ENCODE measurements around the gene MYLK4. TPM values are rescaled to one million over a fixed set of nuclear protein-coding genes. Genes with fewer than 3 reads are reported as not detected.

MYLK4 gene
- total and polyA plus RNA-seq, 2 of the 13 experiments (the other 11 are each of a cell fraction or from before 2014, with no cell fraction given) = 0.26 to 0.29 TPM

DNA sequence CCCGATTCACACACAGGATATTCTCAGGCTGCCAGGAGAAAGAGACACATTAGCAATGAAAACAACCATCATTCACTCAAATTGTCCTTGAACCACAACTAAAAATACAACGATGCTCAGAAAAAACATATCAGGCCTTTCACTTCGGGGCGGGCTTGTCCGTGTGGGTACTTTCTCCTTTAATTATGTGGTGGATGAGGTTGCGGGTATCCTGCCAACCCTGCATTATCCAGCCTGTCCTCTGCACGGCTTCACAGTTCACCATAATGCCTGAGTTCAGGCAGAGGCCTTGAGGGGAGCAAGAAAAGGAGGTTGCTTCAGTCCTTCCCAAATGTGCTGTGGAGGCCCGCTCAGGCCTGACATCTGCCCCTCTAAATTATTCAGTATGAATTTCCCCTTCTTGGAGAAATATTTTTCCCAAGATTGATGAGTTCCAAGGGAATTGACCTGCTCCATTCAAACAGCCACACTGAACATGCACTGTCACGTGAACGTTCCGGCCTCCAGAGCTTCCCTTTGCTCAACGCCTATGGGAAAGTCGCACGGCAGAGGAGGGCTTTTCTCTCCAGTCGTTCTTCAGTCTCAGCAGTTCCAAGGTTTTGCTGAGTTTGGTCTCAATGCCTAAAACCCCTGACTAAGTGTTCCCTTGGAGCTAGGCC lies 70.3 kb downstream of the MYLK4 start:
- H3K4me3 ChIP-seq (replicated peaks in 1 of 3; ENCODE audit: insufficient read depth in 1 of 3, low read depth in 2 of 3, low read length in 3 of 3) = no peak overlapping the region
- no peaks in the 10 kb centered on the region for H3K79me2 ChIP-seq (ENCODE audit: insufficient read depth, low read length)
- TF ChIP-seq GATAD2A (CRISPR knock-in tag; IDR thresholded peaks at IDR 0.05) (peak; percentile 21; the same call in 1 of the 2 replicates), BCL6 (CRISPR knock-in tag; IDR thresholded peaks at IDR 0.05) (no peak)
- POLR2A ChIA-PET = no interaction called here
- no peak overlapping the region for H2AFZ ChIP-seq (ENCODE audit: low read length)
- intact Hi-C loops (cut with micrococcal nuclease; ENCODE audit: unreplicated experiment) = no loop called here
- 62% methylated on average over 15 of the region's 15 CpGs for WGBS (ENCODE audit: low lambda C conversion rate)
- no peaks in the 10 kb centered on the region; a peak in 1 of 5 replicates for H3K27me3 ChIP-seq (ENCODE audit: control insufficient read depth in 1 of 2, insufficient read depth in 2 of 2, low read length in 2 of 2)
- peaks cover 16% of the 10 kb centered on the region for H3K4me1 ChIP-seq (ENCODE audit: insufficient read depth, low read length)
- FAIRE-seq (no peak), DNase-seq (ENCODE audit: low spot score) (no peak), ATAC-seq (peak; percentile 57)
- no peaks in the 10 kb centered on the region for H3K36me3 ChIP-seq (replicated peaks in 1 of 2; ENCODE audit: control insufficient read depth in 1 of 2, insufficient read depth in 2 of 2, low read length in 2 of 2)
- no peak overlapping the region for H3K27ac ChIP-seq (ENCODE audit: extremely low read length, insufficient read depth, low read length)
- BruUV-seq (replicated peaks) = no TSS peak
- H3K9ac ChIP-seq (ENCODE audit: insufficient read depth, low read depth, low read length) = no peak overlapping the region
- H3K9me3 ChIP-seq (ENCODE audit: low read length) = no peaks in the 10 kb centered on the region
- H3K4me2 ChIP-seq (ENCODE audit: low read depth, low read length) = no peak overlapping the region
- no peaks in the 10 kb centered on the region for H4K20me1 ChIP-seq (ENCODE audit: insufficient read depth, low read length)
- in situ Hi-C loops (cut with HindIII; ENCODE audit: extremely low pct_ligation_motif_present, low pct_unique_long_range_greater_than_20kb) = no loop called here
- CTCF ChIA-PET (ENCODE audit: low intra/inter-chr PET ratio, low total read pairs) = no interaction called here

- Histone ChIP-seq H3K9ac (ENCODE audit: insufficient read depth, low read depth, low read length) (no peak overlapping the region), H3K27me3 (ENCODE audit: control insufficient read depth in 1 of 2, insufficient read depth in 2 of 2, low read length in 2 of 2) (no peaks in the 10 kb centered on the region; a peak in 1 of 5 replicates), H2AFZ (ENCODE audit: low read length) (no peak overlapping the region), H3K79me2 (ENCODE audit: insufficient read depth, low read length) (no peaks in the 10 kb centered on the region), H3K9me3 (ENCODE audit: low read length) (no peaks in the 10 kb centered on the region), H3K4me3 (replicated peaks in 1 of 3; ENCODE audit: insufficient read depth in 1 of 3, low read depth in 2 of 3, low read length in 3 of 3) (no peak overlapping the region), H3K27ac (ENCODE audit: extremely low read length, insufficient read depth, low read length) (no peak overlapping the region), H3K4me1 (ENCODE audit: insufficient read depth, low read length) (no peaks in the 10 kb centered on the region; the same call in 1 of the 2 replicates), H3K4me2 (ENCODE audit: low read depth, low read length) (no peak overlapping the region), H3K36me3 (replicated peaks in 1 of 2; ENCODE audit: control insufficient read depth in 1 of 2, insufficient read depth in 2 of 2, low read length in 2 of 2) (no peaks in the 10 kb centered on the region), H4K20me1 (ENCODE audit: insufficient read depth, low read length) (no peaks in the 10 kb centered on the region)
- WGBS (ENCODE audit: low lambda C conversion rate) = 54% methylated on average over 4 of the region's 4 CpGs
- FAIRE-seq = no peak
- DNase-seq (ENCODE audit: low spot score) = no peak
- no TSS peak for BruUV-seq (replicated peaks)
- ChIA-PET CTCF (ENCODE audit: low intra/inter-chr PET ratio, low total read pairs) (no interaction called here), POLR2A (no interaction called here)
- in situ Hi-C loops (cut with HindIII; ENCODE audit: extremely low pct_ligation_motif_present, low pct_unique_long_range_greater_than_20kb) = no loop called here
- no peak for ATAC-seq
- intact Hi-C loops (cut with micrococcal nuclease; ENCODE audit: unreplicated experiment) = no loop called here
- TF ChIP-seq ZNF326 (CRISPR knock-in tag; IDR thresholded peaks at IDR 0.05; ENCODE audit: borderline replicate concordance) (no peak), ZNF18 (CRISPR knock-in tag; IDR thresholded peaks at IDR 0.05; ENCODE audit: insufficient replicate concordance) (no peak), BCL3 (CRISPR knock-in tag; IDR thresholded peaks at IDR 0.05) (no peak), HOXD1 (CRISPR knock-in tag; IDR thresholded peaks at IDR 0.05) (no peak), SRY (CRISPR knock-in tag; IDR thresholded peaks at IDR 0.05) (no peak), JARID2 (CRISPR knock-in tag; IDR thresholded peaks at IDR 0.05; ENCODE audit: insufficient replicate concordance) (no peak), MBD4 (IDR thresholded peaks at IDR 0.05; ENCODE audit: borderline replicate concordance, low read length) (no peak), ZNF274 (CRISPR knock-in tag; IDR thresholded peaks at IDR 0.05) (no peak), HNRNPLL (IDR thresholded peaks at IDR 0.05; ENCODE audit: low read depth, low read length, poor library complexity, severe bottlenecking) (no peak), CSRNP1 (CRISPR knock-in tag; IDR thresholded peaks at IDR 0.05) (no peak), NFIB (CRISPR knock-in tag; IDR thresholded peaks at IDR 0.05; ENCODE audit: borderline replicate concordance) (no peak), THYN1 (CRISPR knock-in tag; IDR thresholded peaks at IDR 0.05; ENCODE audit: borderline replicate concordance, low read depth) (no peak)
Observed at GRCh38 chr6:2677080-2677593, 73.6 kb downstream of the MYLK4 start.

Measured in HepG2 (cell line).